PFSK-1 (cell line): ENCODE data around the gene ZC3H12A.

Source experiments
- FOXP2 ChIP-seq: optimal IDR thresholded peaks from 2 replicates; pipeline ENCODE3; 2011; ENCODE audit warnings: borderline replicate concordance, control low read depth, inconsistent platforms; ENCODE audit not compliant: insufficient read depth; ENCODE audit errors: extremely low read length, extremely low read depth
- POLR2AphosphoS5 ChIP-seq: IDR thresholded peaks from 2 replicates; pipeline ENCODE4 v1.6.1; 2012; ENCODE audit warnings: low read depth, mild to moderate bottlenecking, control low read depth, low read length, moderate library complexity
- SIN3A ChIP-seq: IDR thresholded peaks from 2 replicates; pipeline ENCODE4 v1.6.1; 2012; ENCODE audit warnings: mild to moderate bottlenecking, low read length, moderate library complexity, borderline replicate concordance; ENCODE audit not compliant: insufficient read depth
- TAF1 ChIP-seq: IDR thresholded peaks from 2 replicates; pipeline ENCODE4 v1.6.1; 2012; ENCODE audit warnings: low read length, control low read depth, borderline replicate concordance; ENCODE audit not compliant: insufficient read depth
- TF ChIP-seq, protein P1 (sequence below), 2 experiments: IDR thresholded peaks; 2 replicates each; pipeline versions ENCODE4 v1.6.1 to v1.8.0; 2011 to 2012; ENCODE audit warnings: low read depth in 2 of 2, low read length in 2 of 2, control low read depth in 1 of 2, inconsistent platforms in 1 of 2, mild to moderate bottlenecking in 1 of 2, moderate library complexity in 1 of 2; ENCODE audit not compliant: insufficient read depth in 1 of 2

Gene ZC3H12A

DNA sequence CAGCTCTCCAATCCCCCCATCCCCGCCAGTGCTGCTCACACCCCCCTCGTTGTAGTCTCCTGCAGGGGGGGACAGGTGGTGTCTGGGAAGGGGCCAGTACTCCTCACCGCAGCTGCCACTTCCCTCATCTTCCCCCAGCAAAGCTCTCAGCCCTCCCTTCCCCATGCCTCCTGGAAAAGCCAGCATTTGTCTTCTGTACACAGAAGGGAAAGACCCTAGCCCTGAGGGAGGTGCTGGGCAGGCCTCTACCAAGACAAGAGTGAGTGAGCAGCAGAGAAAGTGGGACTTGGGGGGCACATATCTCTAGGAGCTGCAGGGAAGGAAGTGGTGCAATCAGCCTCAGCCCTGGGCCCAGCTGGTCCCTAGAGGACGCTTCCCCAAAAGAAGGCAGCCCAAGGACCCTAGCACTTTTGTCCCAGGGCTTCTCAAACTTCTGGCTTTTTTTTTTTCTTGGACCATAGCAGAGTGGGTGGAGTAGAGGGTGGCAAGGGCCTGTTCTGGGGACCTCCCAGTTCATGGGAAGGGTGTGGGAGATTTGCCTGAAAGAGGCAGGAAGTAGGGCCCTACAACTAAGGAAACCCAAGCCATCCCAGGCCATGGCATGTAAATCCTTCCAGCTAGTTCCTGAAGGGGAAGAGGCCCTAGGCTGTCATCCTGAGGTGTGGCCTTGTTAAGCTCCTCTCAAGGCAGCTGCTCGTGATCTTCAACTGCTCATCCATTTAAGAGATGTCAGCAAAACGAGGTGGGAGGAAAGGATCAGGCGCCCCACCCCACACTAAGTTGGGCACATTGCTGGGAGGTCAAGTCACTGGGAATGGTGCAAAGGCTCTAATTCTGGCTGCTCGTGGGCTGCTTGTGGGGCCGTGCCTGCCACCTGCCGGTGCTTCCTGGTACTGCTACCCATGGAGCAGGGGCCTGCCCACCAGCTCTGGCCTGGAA is 12.6 kb downstream of the ZC3H12A start:
- TF ChIP-seq, protein P1, sequence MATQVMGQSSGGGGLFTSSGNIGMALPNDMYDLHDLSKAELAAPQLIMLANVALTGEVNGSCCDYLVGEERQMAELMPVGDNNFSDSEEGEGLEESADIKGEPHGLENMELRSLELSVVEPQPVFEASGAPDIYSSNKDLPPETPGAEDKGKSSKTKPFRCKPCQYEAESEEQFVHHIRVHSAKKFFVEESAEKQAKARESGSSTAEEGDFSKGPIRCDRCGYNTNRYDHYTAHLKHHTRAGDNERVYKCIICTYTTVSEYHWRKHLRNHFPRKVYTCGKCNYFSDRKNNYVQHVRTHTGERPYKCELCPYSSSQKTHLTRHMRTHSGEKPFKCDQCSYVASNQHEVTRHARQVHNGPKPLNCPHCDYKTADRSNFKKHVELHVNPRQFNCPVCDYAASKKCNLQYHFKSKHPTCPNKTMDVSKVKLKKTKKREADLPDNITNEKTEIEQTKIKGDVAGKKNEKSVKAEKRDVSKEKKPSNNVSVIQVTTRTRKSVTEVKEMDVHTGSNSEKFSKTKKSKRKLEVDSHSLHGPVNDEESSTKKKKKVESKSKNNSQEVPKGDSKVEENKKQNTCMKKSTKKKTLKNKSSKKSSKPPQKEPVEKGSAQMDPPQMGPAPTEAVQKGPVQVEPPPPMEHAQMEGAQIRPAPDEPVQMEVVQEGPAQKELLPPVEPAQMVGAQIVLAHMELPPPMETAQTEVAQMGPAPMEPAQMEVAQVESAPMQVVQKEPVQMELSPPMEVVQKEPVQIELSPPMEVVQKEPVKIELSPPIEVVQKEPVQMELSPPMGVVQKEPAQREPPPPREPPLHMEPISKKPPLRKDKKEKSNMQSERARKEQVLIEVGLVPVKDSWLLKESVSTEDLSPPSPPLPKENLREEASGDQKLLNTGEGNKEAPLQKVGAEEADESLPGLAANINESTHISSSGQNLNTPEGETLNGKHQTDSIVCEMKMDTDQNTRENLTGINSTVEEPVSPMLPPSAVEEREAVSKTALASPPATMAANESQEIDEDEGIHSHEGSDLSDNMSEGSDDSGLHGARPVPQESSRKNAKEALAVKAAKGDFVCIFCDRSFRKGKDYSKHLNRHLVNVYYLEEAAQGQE (IDR thresholded peaks at IDR 0.05; ENCODE audit: insufficient read depth in 1 of 2, low read depth in 2 of 2, low read length in 2 of 2): no peak

DNA sequence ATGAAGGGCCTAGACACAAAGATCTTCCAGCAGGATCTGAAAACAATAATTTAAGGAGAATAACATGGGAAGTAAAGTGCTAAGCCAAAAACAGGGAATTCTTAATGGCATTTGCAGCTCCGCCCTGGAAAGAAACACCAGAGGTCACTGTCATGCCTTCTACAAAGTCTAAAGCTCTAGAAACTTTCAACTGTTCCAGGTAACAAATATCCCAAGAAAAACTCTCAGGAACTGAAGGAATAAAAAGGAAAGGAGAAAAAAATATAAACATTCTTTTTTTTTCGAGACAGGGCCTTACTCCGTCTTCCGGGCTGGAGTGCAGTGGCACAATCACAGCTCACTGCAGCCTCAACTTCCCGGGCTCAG is 13.2 kb downstream of the ZC3H12A start:
- TF ChIP-seq FOXP2 (no peak), POLR2AphosphoS5 (no peak), TAF1 (no peak), SIN3A (no peak)
- TF ChIP-seq, protein P1 (IDR thresholded peaks at IDR 0.05; ENCODE audit: insufficient read depth in 1 of 2, low read depth in 2 of 2, low read length in 2 of 2): no peak

DNA sequence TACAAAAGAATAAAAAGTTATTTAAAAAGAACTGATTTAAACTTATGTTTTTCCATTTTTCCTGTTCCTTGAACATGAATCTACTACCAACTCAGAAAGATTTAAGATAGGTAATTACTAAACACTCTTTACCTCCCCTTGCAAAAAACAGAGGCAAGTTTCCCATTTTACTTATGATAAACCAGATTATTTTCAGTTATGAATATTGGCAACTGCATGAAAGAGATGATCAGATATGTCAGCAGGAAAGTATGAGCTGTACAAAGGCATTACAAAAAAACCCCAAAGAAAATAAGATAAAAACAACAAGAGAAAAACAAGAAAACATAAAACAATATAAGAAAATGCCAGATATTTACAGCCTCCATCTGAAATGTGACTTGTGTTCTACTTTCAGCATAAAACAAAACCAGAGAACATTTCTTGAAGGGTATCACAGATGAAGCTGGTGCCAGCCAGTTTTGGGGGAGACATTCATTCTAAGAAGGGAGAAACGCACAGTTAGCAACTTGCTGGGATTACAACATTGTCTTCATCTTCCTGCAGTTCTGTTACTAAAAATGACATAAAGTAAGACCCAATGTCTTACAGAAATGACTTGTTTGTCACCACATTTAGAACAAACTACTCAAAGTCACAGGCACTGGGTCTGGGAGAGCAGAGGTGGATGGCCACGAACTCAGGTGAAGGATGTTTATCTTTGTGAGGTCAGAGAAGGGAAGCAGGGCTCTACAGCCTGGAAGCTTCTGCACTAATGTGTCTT is 19.1 kb downstream of the ZC3H12A start:
- TF ChIP-seq SIN3A: no peak
- TF ChIP-seq, protein P1 (IDR thresholded peaks at IDR 0.05; ENCODE audit: insufficient read depth in 1 of 2, low read depth in 2 of 2, low read length in 2 of 2): no peak
- TF ChIP-seq FOXP2: no peak
- TF ChIP-seq POLR2AphosphoS5: no peak
- TF ChIP-seq TAF1: no peak

DNA sequence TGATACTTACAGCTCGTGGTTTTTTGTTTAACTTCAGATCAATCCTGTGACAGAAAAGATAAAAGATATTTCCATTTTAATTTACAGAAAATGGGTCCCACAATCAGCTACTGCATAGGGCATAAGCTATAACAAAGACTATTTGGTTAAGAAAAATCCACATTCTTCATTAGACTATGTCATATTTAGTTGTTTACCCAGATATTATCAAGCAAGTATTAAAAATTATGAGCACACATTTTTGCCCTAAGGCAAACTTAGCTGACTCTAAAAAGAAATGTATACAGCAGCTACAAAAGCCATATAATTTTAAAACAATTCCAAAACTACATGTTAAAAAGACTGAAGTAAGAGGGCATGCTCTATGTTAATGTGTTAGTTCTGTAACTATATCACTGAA is 21.5 kb downstream of the ZC3H12A start:
- TF ChIP-seq FOXP2 (no peak), POLR2AphosphoS5 (no peak), TAF1 (no peak)
- TF ChIP-seq, protein P1 (IDR thresholded peaks at IDR 0.05; ENCODE audit: insufficient read depth in 1 of 2, low read depth in 2 of 2, low read length in 2 of 2): no peak
